Ovary (tissue), 3 donors: ENCODE data around the gene CD63.

ENCODE experiments used
- EP300 ChIP-seq: sonication (generic); formaldehyde crosslinking; IDR thresholded peaks from one replicate; pipeline ENCODE4 v1.6.1; 2017; ENCODE audit warnings: antibody characterized with exemption
- POLR2A ChIP-seq: fragments of 450-650 bp; IDR thresholded peaks from one replicate; pipeline ENCODE4 v1.6.1; 2017; ENCODE audit warnings: antibody characterized with exemption, mild to moderate bottlenecking, moderate library complexity
- TF ChIP-seq, protein P1 (sequence below), 3 donors: fragments of 450-650 bp in 2 of 3; fragments of 200-600 bp in 1 of 3; IDR thresholded peaks; one replicate each; pipeline versions ENCODE4 v1.5.1 to v1.8.0; 2016 to 2022; ENCODE audit warnings: antibody characterized with exemption in 3 of 3, mild to moderate bottlenecking in 1 of 3
- donor health status: DM: no; HTN: no; CAD: no.

DNA sequence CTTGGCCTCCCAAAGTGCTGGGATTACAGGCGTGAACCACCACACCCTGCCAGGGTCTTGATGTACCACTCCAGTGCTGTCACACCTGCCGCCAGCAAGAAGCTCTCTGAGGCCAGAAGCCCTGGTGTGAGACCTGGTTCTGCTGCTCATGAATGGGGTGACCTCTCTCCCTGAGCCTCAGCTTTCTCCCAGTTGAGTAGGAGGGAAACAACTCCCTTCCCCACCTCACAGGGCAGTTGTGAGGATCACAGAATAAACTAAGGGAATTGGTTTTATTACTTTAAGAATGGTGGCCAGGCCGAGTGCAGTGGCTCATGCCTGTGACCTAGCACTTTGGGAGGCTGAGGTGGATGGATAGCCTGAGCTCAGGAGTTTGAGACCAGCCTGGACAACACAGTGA, 5.8 kb upstream of the CD63 start:
- TF ChIP-seq, protein P1, sequence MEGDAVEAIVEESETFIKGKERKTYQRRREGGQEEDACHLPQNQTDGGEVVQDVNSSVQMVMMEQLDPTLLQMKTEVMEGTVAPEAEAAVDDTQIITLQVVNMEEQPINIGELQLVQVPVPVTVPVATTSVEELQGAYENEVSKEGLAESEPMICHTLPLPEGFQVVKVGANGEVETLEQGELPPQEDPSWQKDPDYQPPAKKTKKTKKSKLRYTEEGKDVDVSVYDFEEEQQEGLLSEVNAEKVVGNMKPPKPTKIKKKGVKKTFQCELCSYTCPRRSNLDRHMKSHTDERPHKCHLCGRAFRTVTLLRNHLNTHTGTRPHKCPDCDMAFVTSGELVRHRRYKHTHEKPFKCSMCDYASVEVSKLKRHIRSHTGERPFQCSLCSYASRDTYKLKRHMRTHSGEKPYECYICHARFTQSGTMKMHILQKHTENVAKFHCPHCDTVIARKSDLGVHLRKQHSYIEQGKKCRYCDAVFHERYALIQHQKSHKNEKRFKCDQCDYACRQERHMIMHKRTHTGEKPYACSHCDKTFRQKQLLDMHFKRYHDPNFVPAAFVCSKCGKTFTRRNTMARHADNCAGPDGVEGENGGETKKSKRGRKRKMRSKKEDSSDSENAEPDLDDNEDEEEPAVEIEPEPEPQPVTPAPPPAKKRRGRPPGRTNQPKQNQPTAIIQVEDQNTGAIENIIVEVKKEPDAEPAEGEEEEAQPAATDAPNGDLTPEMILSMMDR (IDR thresholded peaks at IDR 0.05) = no peak
- TF ChIP-seq POLR2A (no peak), EP300 (no peak)
